OCI-M2 (cell line): ENCODE results near the gene POU2F1.

ENCODE experiments used
- DNase-seq: peaks from one replicate; lab custom pipeline; 2025; ENCODE audit not compliant: unreplicated experiment; lab: John Stamatoyannopoulos, UW

The POU2F1 gene

DNA sequence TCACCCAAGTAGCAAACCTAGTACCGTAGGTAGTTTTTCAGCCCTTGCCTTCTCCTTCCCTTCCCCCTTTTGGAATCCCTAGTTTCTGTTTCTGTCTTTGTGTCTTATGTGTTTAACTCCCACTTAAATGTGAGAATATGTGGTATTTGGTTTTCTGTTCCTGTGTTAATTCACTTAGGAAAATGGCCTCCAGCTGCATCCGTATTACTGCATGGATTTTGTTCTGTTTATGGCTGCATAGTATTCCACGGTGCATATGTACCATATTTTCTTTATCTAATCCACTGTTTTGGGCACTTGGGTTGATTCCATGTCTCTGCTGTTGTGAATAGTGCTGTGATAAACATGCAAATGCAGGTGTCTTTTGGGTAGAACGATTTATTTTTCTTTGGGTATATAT, 138.6 kb downstream of the POU2F1 start:
- no peak for DNase-seq

DNA sequence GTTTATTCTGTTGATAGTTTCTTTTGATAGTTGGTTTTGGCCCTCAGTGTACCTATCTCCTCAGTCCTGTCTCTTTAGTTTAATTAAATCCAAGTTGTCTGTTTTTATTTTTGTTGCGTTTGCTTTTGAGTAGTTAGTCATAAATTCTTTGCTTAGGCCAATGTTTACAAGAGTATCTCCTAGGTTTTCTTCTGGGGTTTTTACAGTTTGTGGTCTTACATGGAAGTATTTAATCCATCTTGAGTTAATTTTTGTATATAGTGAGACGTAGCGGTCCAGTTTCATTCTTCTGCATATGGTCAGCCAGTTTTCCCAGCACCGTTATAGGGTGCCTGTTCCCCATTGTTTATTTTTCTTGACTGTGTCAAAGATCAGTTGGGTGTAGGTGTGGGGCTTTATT, 139.4 kb downstream of the POU2F1 start:
- no peak for DNase-seq

DNA sequence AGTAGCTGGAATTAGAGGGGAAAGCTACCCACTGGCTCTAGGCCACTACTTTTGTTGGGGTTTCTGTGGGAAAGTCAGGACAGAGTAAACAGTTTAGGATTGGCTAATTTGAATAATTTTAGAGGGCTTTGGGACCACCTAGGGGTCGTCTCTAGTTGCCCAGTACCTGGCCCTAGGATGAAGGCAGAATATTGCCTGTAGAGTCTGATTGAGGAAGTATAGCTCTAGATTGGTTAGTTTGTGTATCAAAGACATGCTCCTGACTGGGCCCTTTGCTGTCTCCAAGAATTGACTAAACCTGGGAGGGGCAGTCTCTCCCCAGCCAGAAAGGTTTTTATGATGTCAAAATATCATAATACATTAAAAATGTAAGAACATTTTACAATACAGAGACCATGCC, 142.0 kb downstream of the POU2F1 start:
- no peak for DNase-seq

DNA sequence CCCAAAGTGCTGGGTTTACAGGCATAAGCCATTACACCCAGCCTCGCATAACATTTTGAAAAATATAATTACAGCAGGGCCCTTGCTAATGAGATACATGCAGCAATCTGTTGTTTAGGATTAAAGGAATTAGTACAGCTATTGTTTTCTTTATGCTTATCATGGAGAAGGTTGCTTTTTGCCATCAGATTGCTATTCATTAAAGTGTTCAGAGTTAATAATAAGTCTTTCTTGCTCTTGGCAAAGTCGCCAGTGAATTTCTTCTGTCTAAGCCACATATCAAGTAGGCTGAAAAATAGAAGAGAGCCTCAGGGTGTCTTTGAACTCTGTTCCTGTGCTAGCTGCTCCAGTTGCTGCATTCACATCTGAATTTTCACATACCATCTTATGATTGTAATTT, 144.1 kb downstream of the POU2F1 start:
- DNase-seq, result no peak

DNA sequence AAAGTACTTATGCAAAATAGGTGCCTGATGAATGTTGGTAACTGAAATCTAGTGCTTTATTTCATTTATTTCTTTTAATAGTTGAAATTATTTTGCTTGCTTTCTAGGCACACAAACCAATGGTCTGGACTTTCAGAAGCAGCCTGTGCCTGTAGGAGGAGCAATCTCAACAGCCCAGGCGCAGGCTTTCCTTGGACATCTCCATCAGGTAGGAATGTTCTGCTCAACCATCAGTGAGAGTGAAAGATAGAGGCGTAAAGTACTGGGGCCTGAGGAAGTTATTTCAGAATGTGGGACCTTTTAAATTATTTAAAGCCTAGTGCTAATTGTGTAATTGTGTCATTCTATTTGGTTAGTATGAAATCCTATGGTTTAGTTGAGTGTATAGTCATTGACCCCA, 144.7 kb downstream of the POU2F1 start:
- no peak for DNase-seq

DNA sequence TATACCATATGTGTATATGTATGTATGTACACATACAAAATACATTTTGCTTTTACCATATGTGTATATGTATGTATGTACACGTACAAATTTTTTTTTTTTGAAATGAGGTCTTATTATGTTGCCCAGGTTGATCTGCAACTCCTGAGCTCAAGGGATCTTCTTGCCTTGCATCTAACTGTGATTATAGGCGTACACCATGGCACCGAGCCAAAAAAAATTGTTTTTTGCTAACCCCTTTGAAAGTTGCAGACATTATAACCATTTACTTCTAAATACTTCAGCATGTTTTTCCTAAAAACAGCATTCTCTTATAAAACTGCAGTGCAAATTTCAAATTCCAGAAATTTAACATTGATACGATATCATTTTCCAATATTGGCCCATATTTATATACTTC, 147.0 kb downstream of the POU2F1 start:
- no peak for DNase-seq

DNA sequence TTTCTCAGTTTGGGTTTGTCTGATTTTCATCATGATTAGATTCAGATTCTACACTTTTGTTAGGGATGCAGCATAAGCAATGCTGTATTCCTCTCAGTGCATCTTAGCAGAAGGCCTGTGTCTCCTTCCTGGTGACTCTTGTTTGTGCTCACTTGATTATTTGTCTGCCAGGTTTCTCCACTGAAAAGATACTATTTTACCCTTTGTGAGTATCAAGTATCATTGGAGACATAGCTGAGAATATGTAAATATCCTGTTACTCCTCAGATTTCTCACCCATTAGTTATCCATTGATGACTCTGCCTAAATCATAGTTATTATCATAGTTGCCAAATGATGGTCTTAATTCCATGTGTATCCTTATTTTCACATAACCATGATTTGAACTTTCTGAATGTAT, 148.5 kb downstream of the POU2F1 start:
- DNase-seq, result no peak

DNA sequence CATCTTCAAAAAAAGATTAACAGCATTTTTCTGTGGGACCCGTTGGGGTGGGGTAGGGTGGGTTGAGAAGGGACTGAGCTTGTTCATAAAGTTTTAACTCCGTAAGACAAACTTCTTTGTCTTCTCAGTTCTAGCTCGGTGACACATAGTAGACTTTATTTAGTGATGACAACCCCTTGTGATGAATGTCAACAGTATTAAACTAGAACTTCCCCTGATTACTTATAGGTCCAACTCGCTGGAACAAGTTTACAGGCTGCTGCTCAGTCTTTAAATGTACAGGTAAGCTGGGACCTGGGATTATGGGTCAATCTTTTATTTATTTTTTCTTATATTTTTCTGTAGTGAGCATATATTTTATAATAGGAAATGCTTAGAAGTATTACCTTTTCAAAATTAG, 149.2 kb downstream of the POU2F1 start:
- DNase-seq, result no peak

DNA sequence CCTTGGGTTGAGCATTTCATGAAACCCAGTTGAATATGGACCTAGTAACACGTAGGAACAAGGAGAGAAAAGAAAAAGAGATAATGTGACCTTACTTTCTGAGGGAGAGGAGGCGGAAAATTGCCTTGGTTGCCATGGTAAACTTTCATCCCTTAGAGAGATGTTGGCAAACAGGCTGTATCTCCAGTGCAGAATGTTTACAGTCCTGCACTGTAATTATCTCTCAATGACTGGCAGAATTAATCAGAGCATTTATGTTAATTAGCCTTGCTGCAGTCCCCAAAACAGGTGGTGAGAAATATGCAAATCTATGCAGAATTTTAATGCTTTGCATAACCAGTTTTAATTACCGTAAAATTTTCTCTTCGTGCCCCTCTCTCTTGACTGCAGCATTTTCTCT, 150.3 kb downstream of the POU2F1 start:
- no peak for DNase-seq

DNA sequence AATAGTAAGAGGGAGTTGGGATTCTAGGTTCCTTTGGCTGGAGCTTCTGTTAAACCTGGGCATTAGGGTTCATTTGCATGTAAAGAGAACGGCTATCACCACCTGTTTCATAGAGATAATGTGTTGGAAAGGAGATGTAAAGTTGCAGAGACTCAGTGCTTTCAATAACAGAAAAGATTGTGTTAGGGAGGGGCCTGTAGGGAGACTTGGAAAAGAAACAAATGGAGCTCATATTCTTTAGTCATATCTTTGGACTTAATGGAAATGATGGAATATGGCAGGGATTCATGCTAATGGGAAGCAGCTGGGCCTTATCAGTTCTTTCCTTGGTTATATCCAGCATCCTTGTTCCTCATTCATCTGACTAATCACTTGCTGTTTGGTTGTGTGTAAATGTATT, 152.7 kb downstream of the POU2F1 start:
- DNase-seq, result no peak

DNA sequence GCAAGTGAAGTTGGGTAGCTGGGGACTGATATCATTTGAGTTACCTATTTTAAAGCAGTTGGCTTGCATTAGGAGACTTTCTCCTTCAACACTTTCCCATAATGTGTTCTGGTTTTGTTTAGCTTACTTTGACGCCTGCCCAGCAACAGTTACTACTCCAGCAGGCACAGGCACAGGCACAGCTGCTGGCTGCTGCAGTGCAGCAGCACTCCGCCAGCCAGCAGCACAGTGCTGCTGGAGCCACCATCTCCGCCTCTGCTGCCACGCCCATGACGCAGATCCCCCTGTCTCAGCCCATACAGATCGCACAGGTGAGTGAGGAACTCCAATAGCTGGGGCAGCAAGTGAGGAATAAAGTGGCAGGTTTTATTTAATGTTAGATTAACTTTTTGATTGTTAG, 153.3 kb downstream of the POU2F1 start:
- no peak for DNase-seq

DNA sequence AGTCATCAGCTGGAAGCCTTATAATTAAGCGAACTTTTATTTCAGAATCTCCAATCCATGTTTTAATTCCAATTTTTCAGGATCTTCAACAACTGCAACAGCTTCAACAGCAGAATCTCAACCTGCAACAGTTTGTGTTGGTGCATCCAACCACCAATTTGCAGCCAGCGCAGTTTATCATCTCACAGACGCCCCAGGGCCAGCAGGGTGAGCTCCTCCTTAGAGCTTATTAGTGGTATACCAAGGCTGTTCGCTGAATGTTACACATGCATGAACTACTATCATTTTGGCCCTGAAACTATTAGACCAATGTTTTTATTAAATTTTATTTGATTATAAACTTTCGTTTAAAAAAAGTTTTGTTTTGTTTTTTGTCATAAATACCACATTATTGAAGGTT, 155.3 kb downstream of the POU2F1 start:
- no peak for DNase-seq

DNA sequence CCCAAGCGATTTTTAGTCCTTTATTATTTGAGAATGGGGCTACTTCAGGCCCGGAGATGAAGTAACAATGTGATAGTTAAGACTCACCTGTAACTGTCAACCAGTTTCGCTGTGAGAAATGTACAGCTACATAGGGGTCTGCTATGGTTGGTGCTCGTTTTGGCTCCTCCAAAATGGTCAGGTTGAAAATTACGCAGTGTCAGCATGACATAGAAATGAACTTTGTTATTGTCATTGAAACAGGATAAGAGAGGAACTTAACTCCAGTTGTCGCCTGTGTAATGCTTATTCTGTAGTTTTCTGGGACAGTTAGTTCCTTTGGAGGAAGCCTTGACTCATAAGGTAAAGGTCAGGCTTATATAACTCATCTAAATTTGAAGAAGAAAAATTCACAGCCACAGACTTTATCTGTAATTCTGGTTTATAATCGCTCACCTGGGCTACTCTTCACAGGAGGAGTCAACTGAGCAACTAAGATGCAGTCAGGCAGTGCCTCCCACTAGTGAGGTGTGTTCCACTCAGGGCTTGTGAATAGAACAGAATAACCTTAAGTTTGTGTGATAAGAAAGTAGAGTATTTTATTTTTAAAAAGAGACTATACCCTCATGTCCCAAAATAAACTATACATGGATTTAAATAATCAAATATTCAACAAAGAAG, 166.7 kb downstream of the POU2F1 start:
- no peak for DNase-seq

DNA sequence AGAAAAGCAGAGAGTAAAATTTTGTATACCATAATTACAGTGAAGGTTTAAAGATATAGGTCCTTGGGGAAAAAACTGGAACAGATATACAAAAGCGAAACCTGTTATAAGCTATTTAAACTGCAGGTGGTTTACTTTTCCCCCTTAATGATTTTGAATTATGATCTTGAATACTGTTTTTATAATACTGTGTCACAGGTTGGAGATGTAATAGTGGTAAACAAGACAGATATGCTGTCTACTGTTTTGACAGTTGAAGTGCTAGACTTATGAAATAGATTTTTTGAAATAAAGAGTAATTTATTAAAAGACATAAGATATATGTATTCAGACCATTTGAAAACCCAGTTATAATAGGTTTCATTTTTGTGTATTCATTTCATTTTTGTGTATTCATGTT, 168.3 kb downstream of the POU2F1 start:
- DNase-seq, result no peak

DNA sequence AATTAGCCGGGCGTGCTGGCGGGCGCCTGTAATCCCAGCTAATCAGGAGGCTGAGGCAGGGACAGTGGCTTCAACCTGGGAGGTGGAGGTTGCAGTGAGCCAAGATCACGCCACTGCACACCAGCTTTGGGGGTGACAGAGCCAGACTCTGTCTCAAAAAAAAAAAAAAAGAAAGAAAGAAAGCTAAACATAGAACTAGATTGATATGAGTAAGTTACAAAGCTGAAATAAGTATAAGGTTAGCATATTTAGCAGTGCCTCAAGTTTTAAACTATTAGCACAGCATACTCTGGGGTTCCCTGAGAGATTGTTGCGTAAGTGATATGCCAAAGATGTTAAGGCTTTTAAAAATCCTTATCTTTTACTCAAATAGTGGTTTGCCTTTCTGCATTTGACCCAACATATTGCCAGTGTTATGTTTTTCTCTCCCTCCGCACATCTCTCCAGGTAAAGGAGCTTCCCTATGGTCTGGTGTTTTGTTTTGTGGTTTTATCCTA, 171.6 kb downstream of the POU2F1 start:
- no peak for DNase-seq

DNA sequence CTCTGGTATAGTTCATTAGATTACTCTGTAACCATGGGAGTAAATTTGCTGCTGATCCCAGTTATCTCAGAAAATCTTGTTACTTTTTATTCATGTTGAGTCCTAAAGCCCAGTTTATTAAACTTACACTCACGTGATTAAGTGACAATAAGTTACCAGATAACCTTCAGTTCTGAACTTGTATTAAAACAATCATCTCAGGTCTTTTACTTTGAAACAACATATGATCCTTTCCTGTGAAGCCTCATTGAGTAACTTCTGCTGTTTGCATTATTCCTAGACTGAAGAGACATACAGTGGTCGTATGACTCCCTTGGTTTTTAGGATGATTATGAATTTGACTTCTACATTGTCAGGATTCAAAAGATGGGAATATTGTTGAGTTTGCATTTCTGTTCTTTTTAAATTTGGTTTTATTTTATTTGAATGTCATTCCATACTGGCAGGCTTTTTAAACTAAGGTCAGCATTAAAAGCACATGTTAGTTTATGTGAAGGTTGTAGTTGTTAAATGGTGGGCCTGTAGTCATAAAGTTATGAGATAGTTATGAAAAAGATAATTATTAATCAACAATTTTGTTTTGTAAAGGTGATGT, 179.8 kb downstream of the POU2F1 start:
- DNase-seq, result no peak

DNA sequence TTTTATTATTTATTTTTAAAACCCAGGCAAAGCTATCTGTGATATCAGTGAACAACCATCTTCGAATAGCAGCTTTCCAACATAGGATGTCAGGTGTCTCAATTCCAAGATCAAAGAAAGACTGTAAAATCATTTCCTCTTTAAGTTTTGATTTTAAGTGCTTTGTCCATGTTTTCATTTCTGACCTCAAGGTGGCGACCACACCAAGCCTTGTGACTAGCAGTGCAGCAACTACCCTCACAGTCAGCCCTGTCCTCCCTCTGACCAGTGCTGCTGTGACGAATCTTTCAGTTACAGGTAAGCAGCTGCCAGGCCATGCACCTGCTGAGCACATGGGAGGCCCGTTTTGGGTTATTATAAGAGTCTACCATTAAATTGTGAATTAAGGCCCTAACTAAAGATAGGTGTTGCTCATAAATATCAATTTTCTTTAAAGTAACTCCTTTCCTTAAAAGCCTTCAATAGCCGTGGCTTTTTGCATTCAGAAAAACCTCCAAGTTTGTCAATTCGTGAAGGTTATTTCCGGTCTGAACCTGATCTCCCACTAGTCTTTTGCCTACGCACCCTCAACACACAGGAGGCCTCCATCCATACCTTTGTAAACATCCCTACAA, 180.7 kb downstream of the POU2F1 start:
- DNase-seq, result no peak

DNA sequence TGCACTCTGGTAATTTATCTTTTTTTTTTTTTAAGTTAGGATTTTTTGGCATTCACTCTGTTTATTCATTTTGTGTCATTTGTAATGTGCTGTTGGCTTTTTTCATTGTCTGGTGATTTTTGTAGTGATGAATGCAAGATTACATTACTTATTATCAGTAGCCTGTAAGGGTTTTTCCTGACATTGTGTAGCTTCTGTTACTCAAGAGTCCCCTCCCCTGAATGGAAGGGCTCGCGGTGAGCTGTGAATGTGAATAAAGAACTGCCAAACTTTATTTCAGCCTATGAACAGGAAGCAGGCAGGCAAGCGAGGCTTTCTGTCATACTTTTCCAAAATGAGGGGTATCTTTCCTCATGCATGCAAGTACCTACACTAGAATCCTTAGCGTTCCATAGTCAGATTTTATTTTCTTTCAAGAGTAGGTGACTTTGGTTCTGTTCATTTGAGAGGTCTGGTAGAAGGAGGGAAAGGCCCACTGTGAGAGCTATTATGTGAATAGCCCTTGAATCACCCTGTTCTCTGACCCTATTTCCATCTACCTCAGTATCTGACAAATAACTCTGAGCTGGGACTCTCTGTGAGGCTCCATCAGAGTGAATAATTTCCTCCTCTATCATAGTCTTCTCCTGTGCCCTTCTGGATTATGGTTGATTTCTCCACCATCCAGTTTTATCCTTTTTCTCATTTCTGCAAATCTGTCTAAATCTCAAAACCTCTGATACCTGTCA, 183.6 kb downstream of the POU2F1 start:
- no peak for DNase-seq

DNA sequence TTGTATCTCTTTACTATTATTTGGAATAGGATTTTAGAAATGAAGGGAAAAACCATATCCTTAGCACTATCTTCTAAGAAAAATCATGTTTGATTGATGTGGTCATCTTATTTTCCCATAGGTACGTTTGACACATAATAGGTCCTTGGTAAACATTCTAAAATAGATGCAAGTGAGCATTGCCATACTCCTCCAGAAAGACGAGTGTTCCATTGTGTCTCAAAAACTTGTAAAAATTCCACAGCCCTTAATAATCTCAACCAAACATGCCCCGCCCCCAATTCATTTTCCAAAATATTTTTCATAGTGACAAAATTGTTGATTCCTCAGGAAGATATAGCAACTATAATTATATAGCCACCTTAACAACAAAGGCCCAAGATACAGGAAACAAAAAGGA, 184.2 kb downstream of the POU2F1 start:
- no peak for DNase-seq

DNA sequence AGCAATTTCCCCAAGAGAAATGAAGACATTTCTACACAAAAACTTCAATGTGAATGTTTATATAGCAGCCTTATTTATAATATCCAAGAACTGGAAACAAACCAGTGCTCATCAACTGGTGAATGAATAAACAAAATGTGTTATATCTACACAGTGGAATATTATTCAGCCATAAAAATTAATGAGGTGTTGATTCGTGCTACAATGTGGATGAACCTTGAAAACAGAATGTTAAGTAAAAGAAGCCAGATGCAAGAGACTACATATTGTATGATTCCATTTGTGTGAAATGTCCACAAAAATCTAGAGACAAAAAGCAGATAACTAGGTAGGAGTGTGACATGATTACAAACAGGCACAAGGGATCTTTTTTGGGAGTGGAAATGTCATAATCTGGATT, 187.7 kb downstream of the POU2F1 start:
- DNase-seq, result no peak

DNA sequence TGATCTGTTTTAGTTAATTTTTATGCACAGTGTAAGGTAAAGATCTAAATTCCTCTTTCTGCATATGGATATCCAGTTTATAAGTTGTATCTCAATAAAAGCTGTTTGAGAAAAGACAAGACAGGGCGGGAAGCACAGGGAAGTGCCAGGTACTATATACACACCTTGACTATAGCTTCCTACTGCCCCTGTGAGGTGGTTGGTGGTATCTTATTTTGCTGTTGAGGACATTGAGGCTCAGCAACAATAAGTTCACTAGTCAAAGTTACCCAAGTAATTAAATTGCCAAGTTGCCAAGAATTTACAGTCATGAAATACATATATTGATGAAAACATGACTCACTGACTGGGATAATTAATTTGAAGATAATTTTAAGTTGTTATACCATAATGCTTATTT, 188.5 kb downstream of the POU2F1 start:
- no peak for DNase-seq

DNA sequence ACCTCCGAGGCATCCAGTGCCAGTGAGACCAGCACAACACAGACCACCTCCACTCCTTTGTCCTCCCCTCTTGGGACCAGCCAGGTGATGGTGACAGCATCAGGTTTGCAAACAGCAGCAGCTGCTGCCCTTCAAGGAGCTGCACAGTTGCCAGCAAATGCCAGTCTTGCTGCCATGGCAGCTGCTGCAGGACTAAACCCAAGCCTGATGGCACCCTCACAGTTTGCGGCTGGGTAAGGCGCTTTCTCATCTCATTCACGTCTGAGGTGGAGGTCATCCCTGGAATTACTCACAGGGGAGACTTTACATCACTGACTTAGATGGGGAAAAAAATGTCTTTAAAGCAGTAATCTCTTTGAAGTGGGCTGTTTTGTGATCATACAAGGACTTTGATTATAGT, 191.4 kb downstream of the POU2F1 start:
- no peak for DNase-seq
